Ovary (tissue), 1 donor: ENCODE data around the gene CYP46A1.

Experiments
- EP300 ChIP-seq: sonication (generic); formaldehyde crosslinking; IDR thresholded peaks from one replicate; pipeline ENCODE4 v1.6.1; 2017; ENCODE audit warnings: antibody characterized with exemption
- POLR2A ChIP-seq: fragments of 450-650 bp; IDR thresholded peaks from one replicate; pipeline ENCODE4 v1.6.1; 2017; ENCODE audit warnings: antibody characterized with exemption, mild to moderate bottlenecking, moderate library complexity

DNA sequence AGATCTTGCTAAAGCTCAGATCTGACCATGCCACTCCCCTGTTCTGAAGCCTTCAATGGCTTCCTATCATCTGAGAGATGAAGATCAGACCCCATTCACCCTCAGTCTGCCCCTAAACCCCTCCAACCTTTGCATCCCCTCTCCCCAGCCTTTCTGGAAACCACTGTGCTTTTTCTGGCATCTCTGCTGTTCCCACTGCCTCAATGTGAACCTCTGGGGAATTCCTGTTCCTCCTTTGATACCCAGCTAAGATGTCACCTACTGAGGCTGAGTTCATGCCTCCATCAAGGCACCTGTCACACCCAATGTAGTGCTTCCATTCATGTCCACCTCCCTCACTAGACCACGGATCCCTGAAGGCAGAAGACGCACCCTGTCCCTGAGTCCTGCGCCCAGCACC is 19.3 kb downstream of the CYP46A1 start:
- TF ChIP-seq POLR2A (no peak), EP300 (no peak)
